ENCODE measurements around the gene STK32B. TPM values are rescaled to one million over a fixed set of nuclear protein-coding genes. Genes with fewer than 3 reads are reported as not detected.

Gene STK32B
- total RNA-seq, 1 experiment from 2014 or later = not detected

DNA sequence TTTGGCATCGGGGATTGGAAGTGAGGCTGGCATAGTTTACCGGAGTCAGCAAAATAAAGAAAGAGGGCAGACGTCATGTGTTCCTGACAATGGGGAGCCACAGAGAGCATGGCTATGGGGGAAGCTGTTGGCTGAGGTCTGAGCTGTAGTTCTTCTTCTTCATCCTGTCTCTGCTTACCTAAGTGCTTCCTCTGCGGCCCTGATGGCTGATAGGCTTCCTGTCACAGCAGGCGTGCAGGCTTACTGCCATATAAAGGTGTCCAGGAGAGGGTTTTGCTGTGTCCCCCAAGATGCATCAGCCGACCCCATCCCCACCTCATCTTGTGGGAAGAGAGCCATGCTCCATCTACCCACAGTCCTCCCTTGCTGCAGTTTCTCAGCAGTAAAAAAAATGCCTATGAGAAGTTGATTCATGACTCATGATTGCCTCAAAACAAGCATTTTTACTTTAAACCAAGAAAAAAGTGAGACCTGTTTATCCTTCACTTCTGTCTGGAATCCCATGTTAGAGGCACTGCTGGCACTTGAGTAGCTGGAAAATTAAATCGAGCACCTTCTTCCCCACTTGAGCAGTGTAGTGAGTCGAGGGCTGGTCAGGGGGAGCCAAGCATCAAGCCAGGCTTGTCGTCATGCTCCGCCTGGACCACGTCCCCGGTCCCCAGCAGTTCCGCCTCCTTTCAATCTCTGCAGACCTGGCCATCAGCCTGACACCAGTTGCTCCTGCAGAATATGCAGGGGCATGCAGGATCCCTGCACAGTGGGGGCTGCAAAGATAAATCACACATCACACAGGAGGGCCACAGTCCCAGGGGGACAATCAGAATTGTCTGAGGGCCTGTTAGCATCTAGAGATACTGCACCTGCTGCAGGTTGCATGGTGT is 419.3 kb downstream of the STK32B start:
- Mint-ChIP-seq H3K36me3 (ENCODE audit: insufficient read depth, unreplicated experiment) (no peaks in the 10 kb centered on the region), H3K27ac (ENCODE audit: unreplicated experiment) (no peak overlapping the region), H3K27me3 (ENCODE audit: unreplicated experiment) (no peaks in the 10 kb centered on the region), H3K4me1 (ENCODE audit: low read depth, unreplicated experiment) (no peaks in the 10 kb centered on the region), H3K9me3 (ENCODE audit: low read depth, unreplicated experiment) (peaks cover 7% of the 10 kb centered on the region), H3K4me3 (ENCODE audit: low read depth, unreplicated experiment) (no peak overlapping the region)
- BruUV-seq (replicated peaks) = no TSS peak
- intact Hi-C loops (cut with micrococcal nuclease; ENCODE audit: unreplicated experiment) = no loop called here
- CTCF ChIA-PET = no interaction called here
- DNase-seq = no peak
- TF ChIP-seq CTCF (IDR thresholded peaks at IDR 0.05; ENCODE audit: unreplicated experiment) = no peak

DNA sequence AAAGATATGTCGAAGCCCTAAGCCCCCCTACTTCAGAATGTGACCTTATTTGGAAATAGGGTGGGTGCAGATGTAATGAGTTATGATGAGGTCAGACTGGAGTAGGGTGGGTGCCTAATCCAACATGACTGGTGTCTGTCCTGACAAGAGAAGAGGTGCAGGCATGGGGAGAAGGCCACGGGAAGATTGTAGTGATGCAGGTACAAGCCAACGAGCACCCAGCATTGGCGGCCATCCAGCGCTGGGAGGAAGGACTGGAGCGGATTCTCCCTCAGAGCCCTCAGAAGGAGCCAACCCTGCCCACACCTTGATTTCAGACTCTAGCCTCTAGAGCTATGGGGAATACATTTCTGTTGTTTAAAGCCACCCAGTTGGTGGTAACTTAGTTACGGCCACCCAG is 419.9 kb downstream of the STK32B start:
- DNase-seq = no peak
- CTCF ChIA-PET = no interaction called here
- H3K36me3 Mint-ChIP-seq (ENCODE audit: insufficient read depth, unreplicated experiment) = no peaks in the 10 kb centered on the region
- intact Hi-C loops (cut with micrococcal nuclease; ENCODE audit: unreplicated experiment) = no loop called here
- H3K9me3 Mint-ChIP-seq (ENCODE audit: low read depth, unreplicated experiment) = peaks cover 7% of the 10 kb centered on the region
- no peak overlapping the region for H3K4me3 Mint-ChIP-seq (ENCODE audit: low read depth, unreplicated experiment)
- H3K4me1 Mint-ChIP-seq (ENCODE audit: low read depth, unreplicated experiment) = no peaks in the 10 kb centered on the region
- no TSS peak for BruUV-seq (replicated peaks)
- no peaks in the 10 kb centered on the region for H3K27me3 Mint-ChIP-seq (ENCODE audit: unreplicated experiment)
- no peak overlapping the region for H3K27ac Mint-ChIP-seq (ENCODE audit: unreplicated experiment)
- no peak for TF ChIP-seq CTCF (IDR thresholded peaks at IDR 0.05; ENCODE audit: unreplicated experiment)

DNA sequence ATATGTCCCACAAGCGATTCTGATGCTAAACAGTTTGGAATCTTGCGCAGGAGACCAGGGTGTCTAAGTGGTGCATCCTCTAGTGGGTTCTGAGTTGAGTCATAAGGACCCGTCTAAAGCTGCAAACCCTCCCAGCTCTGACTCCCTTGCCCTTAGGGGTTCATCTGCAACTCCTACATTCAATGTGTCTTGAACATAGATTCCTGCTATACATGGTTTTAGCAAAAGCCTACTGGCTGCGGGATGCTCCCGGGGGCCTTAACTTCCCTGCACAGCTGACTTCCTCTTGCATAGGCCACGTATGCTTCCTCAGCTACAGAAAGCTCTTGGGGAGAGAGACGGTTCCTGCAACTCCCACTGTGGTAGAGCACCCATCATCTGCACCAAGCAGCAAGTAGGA is 420.4 kb downstream of the STK32B start:
- intact Hi-C loops (cut with micrococcal nuclease; ENCODE audit: unreplicated experiment) = no loop called here
- Mint-ChIP-seq H3K9me3 (ENCODE audit: low read depth, unreplicated experiment) (peaks cover 7% of the 10 kb centered on the region), H3K36me3 (ENCODE audit: insufficient read depth, unreplicated experiment) (no peaks in the 10 kb centered on the region), H3K4me3 (ENCODE audit: low read depth, unreplicated experiment) (no peak overlapping the region), H3K4me1 (ENCODE audit: low read depth, unreplicated experiment) (no peaks in the 10 kb centered on the region), H3K27ac (ENCODE audit: unreplicated experiment) (no peak overlapping the region), H3K27me3 (ENCODE audit: unreplicated experiment) (no peaks in the 10 kb centered on the region)
- TF ChIP-seq CTCF (IDR thresholded peaks at IDR 0.05; ENCODE audit: unreplicated experiment) = no peak
- CTCF ChIA-PET = no interaction called here
- BruUV-seq (replicated peaks) = no TSS peak
- DNase-seq = no peak

- intact Hi-C loops (cut with micrococcal nuclease; ENCODE audit: unreplicated experiment) = no loop called here
- DNase-seq = no peak
- Mint-ChIP-seq H3K4me1 (ENCODE audit: low read depth, unreplicated experiment) (no peaks in the 10 kb centered on the region), H3K36me3 (ENCODE audit: insufficient read depth, unreplicated experiment) (no peaks in the 10 kb centered on the region), H3K27me3 (ENCODE audit: unreplicated experiment) (no peaks in the 10 kb centered on the region), H3K27ac (ENCODE audit: unreplicated experiment) (no peak overlapping the region), H3K9me3 (ENCODE audit: low read depth, unreplicated experiment) (peaks cover 7% of the 10 kb centered on the region), H3K4me3 (ENCODE audit: low read depth, unreplicated experiment) (no peak overlapping the region)
- CTCF ChIA-PET = no interaction called here
- no TSS peak for BruUV-seq (replicated peaks)
- TF ChIP-seq CTCF (IDR thresholded peaks at IDR 0.05; ENCODE audit: unreplicated experiment) = no peak
Measured at GRCh38 chr4:5472160-5472591, 420.9 kb downstream of the STK32B start.
